T-helper 1 cell treated with Interleukin-12 subunit alpha and Interleukin-12 subunit beta and Interleukin-4 antibody, amounts not matched to agents 30 ng/mL and 1 ng/mL, for 36 hours (primary cell): ENCODE data around the gene STXBP4. TPM values are rescaled to one million over a fixed set of nuclear protein-coding genes. Genes with fewer than 3 reads are reported as not detected.

Experiments used
- intact Hi-C: fragments of 100-400 bp; cut with micrococcal nuclease; formaldehyde crosslinking; loops from one replicate; pipeline ENCODE4 v1.15.1; 2024
- total RNA-seq: library from RNA; stranded (reverse); gene quantifications from 2 replicates; pipeline ENCODE4 v1.2.3, GENCODE V29; 2022

The STXBP4 gene
- total RNA-seq, 1 donor from 2014 or later, result 8.9 TPM

GRCh38 chr17:54969658-54970572, 1.4 kb downstream of the STXBP4 start:
- intact Hi-C loops, result loop anchor here (2.0 to 5.0 kb wide), 6 partner anchors 69 to 1812 kb away; partner anchors contain the start of genes PCTP, SMIM36 and TOM1L1

- intact Hi-C loops, result no loop called here
These were observed 2.6 kb downstream of the STXBP4 start for GRCh38 chr17:54971147-54971546.

- intact Hi-C loops, result no loop called here
These were observed 3.3 kb downstream of the STXBP4 start for GRCh38 chr17:54971901-54972300.

GRCh38 chr17:54972406-54973138, 4.0 kb downstream of the STXBP4 start:
- intact Hi-C loops, result no loop called here

GRCh38 chr17:54974759-54975158, 6.2 kb downstream of the STXBP4 start:
- intact Hi-C loops, result no loop called here

- intact Hi-C loops, result no loop called here
These were observed 7.8 kb downstream of the STXBP4 start for GRCh38 chr17:54976316-54976715.

- intact Hi-C loops, result no loop called here
These were observed 9.2 kb downstream of the STXBP4 start for GRCh38 chr17:54977744-54978143.

- intact Hi-C loops, result no loop called here
These were observed 11.1 kb downstream of the STXBP4 start for GRCh38 chr17:54979657-54980056.

- intact Hi-C loops, result no loop called here
These were observed 11.8 kb downstream of the STXBP4 start for GRCh38 chr17:54980375-54980774.

- intact Hi-C loops, result no loop called here
These were observed 13.8 kb downstream of the STXBP4 start for GRCh38 chr17:54982399-54982798.

- intact Hi-C loops, result no loop called here
These were observed 14.7 kb downstream of the STXBP4 start for GRCh38 chr17:54983260-54983659.

- intact Hi-C loops, result no loop called here
These were observed 16.9 kb downstream of the STXBP4 start for GRCh38 chr17:54985476-54985875.

- intact Hi-C loops, result loop anchor here (5.0 kb wide), 1 partner anchor 47 kb away; no protein-coding TSS in a partner anchor
These were observed 21.6 kb downstream of the STXBP4 start for GRCh38 chr17:54990118-54990517.

GRCh38 chr17:54991567-54991966, 23.0 kb downstream of the STXBP4 start:
- intact Hi-C loops, result loop anchor here (5.0 kb wide), 1 partner anchor 46 kb away; no protein-coding TSS in a partner anchor

- intact Hi-C loops, result loop anchor here (1.0 to 5.0 kb wide), 7 partner anchors 25 to 522 kb away; partner anchors contain the start of genes COX11, HLF and STXBP4
These were observed 24.5 kb downstream of the STXBP4 start for GRCh38 chr17:54992797-54993639.

GRCh38 chr17:54996441-54996840, 27.9 kb downstream of the STXBP4 start:
- intact Hi-C loops, result no loop called here

- intact Hi-C loops, result no loop called here
These were observed 33.9 kb downstream of the STXBP4 start for GRCh38 chr17:55002458-55002857.

GRCh38 chr17:55004484-55004883, 35.9 kb downstream of the STXBP4 start:
- intact Hi-C loops, result no loop called here

GRCh38 chr17:55005520-55005919, 37.0 kb downstream of the STXBP4 start:
- intact Hi-C loops, result no loop called here

GRCh38 chr17:55023626-55024025, 55.1 kb downstream of the STXBP4 start:
- intact Hi-C loops, result no loop called here

GRCh38 chr17:55037828-55038227, 69.3 kb downstream of the STXBP4 start:
- intact Hi-C loops, result loop anchor here (1.0 to 5.0 kb wide), 7 partner anchors 35 to 383 kb away; partner anchors contain the start of genes COX11, MMD and STXBP4
